Middle frontal gyrus (tissue), 1 donor: ENCODE measurements around the gene INS.

Experiments used
- DNase-seq: peaks from one replicate; pipeline ENCODE4 v3.0.0-alpha.2; 2015; ENCODE audit warnings: low spot score; ENCODE audit errors: extremely low spot score

Gene INS

DNA sequence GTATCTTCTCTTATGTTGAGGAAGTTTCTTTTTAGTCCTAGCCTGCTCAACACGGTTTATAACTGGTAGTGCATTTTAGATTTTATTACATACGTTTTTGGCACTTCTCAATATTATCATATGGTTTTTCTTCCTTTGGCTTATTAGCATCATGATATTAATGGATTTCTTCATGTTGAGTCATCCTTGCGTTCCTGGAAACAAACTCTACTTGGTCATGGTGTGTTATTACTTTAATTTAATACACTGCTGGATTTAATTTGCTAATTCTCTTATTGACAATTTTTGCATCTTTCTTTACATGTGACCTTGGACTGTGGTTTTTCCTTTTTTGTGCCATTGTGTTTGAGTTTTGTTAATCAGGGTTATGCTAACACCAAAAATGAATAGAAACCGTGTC is 42.3 kb downstream of the INS start:
- no peak for DNase-seq

DNA sequence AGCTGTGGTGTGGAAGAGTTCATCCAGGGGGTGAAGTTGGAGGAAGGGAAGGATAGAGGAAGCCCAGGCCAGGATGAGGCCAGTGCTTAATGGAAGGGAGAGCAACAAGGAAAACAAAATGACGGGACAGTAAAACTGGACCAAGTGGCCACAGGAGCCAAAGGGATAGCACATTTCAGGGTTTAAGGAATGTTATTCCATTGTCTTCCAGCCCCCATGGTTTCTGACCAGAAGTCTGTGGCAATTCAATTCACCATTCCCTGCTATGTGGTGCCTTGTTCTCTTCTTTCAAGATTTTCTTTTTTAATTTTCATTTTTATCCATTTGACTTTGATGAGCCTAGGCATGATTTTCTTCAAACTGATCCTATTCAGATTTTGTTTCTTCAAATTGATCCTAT is 44.3 kb downstream of the INS start:
- no peak for DNase-seq

DNA sequence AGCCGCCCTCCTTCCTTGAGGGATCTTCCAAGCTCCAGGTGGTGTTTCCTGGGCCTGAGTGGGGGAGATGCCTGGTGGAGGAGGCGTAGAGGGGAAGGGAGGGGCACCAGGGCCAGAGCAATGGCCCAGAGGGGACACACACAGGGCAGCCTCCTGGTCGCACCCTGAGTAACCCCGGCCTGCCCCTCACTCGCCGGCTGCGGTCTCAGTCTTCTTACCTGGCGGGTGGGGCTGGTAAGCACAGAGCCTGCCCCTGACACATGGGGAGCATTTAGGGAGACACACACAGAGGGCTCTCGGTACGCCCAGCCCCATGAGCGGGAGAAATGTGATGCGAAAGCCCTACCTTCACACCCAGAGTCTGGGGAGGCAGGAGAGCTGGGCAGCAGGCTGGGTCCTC is 45.7 kb downstream of the INS start:
- no peak for DNase-seq

DNA sequence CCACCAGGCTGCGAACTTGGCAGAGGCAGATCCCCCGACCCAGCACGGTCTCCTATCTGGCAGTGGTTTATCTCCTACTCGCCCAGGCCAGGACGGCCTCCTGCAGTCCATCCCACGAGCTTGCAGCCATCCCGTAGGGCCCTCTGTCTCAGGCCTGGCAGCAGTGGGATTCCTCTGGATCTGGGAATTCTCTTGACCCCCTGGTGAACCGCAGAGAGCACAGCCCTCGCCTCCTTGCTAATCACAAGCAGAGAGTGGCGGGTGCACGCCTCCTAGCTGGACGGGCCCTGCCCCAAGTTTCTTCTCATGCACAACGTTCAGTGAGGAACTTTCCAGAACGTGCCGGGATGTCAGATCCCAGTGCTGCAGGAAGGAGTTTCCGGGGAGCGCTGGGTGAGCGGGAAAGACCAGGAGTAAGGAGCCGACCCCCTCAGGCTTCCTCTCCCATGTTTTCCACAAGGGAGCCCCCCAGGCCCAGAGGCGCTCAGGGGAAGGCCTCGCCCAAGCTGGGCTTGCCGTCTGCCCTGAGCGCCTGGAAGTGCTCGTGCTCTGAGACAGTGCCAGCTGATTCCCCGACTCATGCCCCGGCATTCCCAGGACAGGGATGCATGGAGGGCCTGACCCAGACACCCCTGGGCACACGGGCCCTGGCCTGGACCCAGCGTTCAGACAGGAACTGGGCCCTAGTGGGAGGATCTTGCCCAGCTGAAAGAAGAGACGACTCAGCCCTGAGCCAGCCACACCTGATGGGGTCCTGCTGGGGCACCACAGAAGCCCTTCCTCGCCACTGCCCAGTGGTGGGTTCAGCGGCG is 46.4 kb downstream of the INS start:
- no peak for DNase-seq

DNA sequence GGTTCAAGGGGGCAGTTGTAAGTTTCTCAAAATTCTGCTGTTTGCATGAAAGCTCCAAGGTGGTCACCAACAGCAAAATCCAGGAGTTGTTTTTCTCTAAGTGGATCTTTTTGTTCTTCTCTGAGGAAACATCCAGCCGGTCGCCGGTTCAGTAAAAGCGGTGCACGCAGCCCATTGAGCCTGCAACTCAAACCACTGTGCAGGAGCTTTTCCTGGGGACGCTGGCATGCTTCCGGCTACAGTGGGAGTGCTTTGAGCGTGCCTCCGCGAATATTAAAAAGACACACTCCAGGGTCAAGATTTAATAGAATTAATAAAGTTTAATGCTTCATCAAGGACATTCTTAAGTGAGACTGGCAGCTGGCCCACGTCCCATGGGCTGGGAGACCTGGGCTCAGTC is 47.2 kb downstream of the INS start:
- DNase-seq: no peak

DNA sequence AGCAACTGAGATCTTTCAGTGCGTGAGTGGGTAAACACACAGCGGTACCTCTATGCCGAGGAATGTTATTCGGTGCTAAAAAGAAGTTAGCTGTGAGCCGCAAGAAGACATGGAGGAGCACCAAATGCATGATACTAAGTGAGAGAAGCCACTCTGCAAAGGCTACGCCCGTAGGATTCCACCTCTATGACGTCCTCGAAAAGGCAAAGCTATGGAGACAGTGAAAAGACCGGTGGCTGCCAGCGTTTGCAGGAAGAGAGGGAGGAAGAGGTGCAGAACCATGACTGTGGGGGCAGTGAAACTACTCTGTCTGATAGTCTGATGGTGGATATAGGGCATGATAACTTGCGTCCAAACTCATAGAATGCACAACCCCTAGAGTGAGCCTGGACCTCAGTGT is 50.5 kb downstream of the INS start:
- DNase-seq: no peak
